Chondrocyte (in vitro differentiated cells): ENCODE measurements around the gene WASF2. TPM values are rescaled to one million over a fixed set of nuclear protein-coding genes. Genes with fewer than 3 reads are reported as not detected.

Experiments
- DNase-seq: peaks from one replicate; pipeline ENCODE4 v3.0.0; 2021; ENCODE audit warnings: mixed read lengths, low spot score
- H3K27ac Mint-ChIP-seq: one replicate; pipeline ENCODE4 v1.8.0; 2021; ENCODE audit warnings: mild to moderate bottlenecking, moderate library complexity, mixed read lengths; ENCODE audit not compliant: unreplicated experiment
- H3K27me3 Mint-ChIP-seq: 2 replicates; pipeline ENCODE4 v1.8.0; 2021; ENCODE audit warnings: low read depth, mixed read lengths
- H3K36me3 Mint-ChIP-seq: 2 replicates; pipeline ENCODE4 v1.8.0; 2021; ENCODE audit warnings: low read depth, mixed read lengths
- H3K4me1 Mint-ChIP-seq: 2 replicates; pipeline ENCODE4 v1.8.0; 2021; ENCODE audit warnings: low read depth, mild to moderate bottlenecking, mixed read lengths
- H3K4me3 Mint-ChIP-seq: one replicate; pipeline ENCODE4 v1.8.0; 2021; ENCODE audit warnings: mild to moderate bottlenecking, moderate library complexity, mixed read lengths; ENCODE audit not compliant: unreplicated experiment
- H3K9me3 Mint-ChIP-seq: 2 replicates; pipeline ENCODE4 v1.8.0; 2021; ENCODE audit warnings: low read depth, mixed read lengths
- total RNA-seq: library from RNA; stranded (reverse); gene quantifications from 3 replicates; pipeline ENCODE4 v1.2.1, GENCODE V29; 2021
- TF ChIP-seq, protein P1 (sequence below): fragments of 200-600 bp; sonication (generic); IDR thresholded peaks from 2 replicates; pipeline ENCODE4 v1.5.0; 2021; ENCODE audit warnings: antibody characterized with exemption, mild to moderate bottlenecking, moderate library complexity

The WASF2 gene
- total RNA-seq, 1 donor from 2014 or later, result 128 TPM

- Mint-ChIP-seq H3K9me3 (no peaks in the 10 kb centered on the region), H3K36me3 (no peaks in the 10 kb centered on the region), H3K4me3 (no peak within 1 kb of the TSS), H3K27me3 (peaks cover 15% of the 10 kb centered on the region), H3K4me1 (no peaks in the 10 kb centered on the region), H3K27ac (no peak within 1 kb of the TSS)
- TF ChIP-seq, protein P1, sequence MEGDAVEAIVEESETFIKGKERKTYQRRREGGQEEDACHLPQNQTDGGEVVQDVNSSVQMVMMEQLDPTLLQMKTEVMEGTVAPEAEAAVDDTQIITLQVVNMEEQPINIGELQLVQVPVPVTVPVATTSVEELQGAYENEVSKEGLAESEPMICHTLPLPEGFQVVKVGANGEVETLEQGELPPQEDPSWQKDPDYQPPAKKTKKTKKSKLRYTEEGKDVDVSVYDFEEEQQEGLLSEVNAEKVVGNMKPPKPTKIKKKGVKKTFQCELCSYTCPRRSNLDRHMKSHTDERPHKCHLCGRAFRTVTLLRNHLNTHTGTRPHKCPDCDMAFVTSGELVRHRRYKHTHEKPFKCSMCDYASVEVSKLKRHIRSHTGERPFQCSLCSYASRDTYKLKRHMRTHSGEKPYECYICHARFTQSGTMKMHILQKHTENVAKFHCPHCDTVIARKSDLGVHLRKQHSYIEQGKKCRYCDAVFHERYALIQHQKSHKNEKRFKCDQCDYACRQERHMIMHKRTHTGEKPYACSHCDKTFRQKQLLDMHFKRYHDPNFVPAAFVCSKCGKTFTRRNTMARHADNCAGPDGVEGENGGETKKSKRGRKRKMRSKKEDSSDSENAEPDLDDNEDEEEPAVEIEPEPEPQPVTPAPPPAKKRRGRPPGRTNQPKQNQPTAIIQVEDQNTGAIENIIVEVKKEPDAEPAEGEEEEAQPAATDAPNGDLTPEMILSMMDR, result no peak
- no peak for DNase-seq
These were observed 106.8 kb downstream of the WASF2 start, which contains the start of gene CD164L2 for GRCh38 chr1:27383039-27383605. Gene CD164L2, minus strand, starts transcription at chr1:27383333. Its CDS starts 94 bp downstream, at chr1:27383239.

DNA sequence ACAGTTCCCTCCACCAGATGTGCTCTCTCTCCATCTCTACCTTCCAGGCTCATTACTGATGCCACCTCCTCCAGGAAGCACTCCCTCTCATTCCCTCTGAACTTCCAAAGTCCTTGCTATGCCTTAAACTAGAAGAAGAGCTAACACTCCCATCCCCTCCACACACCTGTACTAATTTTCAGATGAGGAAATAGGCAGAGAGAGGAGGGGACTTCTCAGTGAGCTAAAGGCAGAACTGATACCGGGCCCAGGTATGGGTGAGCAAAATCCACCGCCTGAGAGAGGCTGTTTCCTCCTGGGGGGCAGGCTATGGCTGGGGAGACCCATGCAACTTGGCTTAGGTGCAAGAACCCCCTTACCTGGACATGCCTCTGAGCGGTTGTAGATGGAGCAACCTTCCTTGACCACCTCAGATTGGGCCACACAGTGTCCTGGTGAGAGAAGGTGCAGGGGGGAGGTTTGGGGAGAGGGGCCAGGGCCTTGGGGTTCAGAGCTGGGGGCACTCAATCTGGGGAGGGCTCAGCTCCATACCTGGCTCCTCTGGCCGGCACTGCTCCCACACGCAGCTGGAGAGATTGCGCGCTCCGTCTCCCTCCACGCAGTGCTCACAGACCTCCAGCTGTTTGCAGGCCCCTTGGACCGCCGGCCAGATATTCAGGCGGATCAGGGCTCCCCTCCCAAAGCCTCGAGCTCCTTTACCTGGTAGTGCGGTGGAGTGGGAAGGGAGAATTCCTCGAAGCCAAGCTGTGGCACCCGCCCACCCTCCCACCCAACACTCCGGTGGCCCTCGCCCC is 107.8 kb downstream of the WASF2 start:
- TF ChIP-seq, protein P1, result no peak
- no peak overlapping the region for H3K27ac Mint-ChIP-seq
- no peak overlapping the region for H3K4me3 Mint-ChIP-seq

GRCh38 chr1:27380766-27381733 is 108.9 kb downstream of the WASF2 start:
- TF ChIP-seq, protein P1, result no peak
- H3K27me3 Mint-ChIP-seq, result peaks cover 5% of the 10 kb centered on the region
- no peak for DNase-seq
- H3K4me3 Mint-ChIP-seq, result no peak overlapping the region
- H3K27ac Mint-ChIP-seq, result no peak overlapping the region
- no peaks in the 10 kb centered on the region for H3K9me3 Mint-ChIP-seq
- H3K36me3 Mint-ChIP-seq, result no peaks in the 10 kb centered on the region
- no peaks in the 10 kb centered on the region for H3K4me1 Mint-ChIP-seq

More for the DNA sequence above, 107.8 kb downstream of the WASF2 start:
- H3K4me1 Mint-ChIP-seq, result no peaks in the 10 kb centered on the region
- no peak for DNase-seq
- H3K9me3 Mint-ChIP-seq, result no peaks in the 10 kb centered on the region
- no peaks in the 10 kb centered on the region for H3K36me3 Mint-ChIP-seq
- H3K27me3 Mint-ChIP-seq, result peaks cover 15% of the 10 kb centered on the region

DNA sequence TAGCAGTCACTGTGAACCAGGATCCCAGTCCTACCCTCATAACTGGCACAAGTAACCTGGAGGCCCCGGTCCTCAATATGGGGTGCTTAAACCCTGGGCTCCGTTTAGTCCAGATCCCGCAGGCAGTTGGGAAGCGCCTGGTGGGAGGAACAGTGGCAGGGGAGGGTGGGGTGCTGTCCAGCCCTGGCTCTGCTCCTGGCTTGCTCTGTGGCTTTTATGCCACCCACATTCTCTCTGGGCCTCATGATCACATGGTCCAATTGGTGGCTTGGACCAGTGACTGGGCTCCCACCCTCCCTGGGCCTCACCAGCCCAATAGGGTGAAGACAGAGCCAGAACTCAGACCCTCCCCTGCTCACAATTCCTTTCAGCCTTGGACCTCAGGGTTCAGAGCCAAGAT is 109.7 kb downstream of the WASF2 start:
- Mint-ChIP-seq H3K27me3 (peaks cover 5% of the 10 kb centered on the region), H3K4me3 (no peak overlapping the region), H3K9me3 (no peaks in the 10 kb centered on the region), H3K27ac (no peak overlapping the region), H3K36me3 (no peaks in the 10 kb centered on the region), H3K4me1 (no peaks in the 10 kb centered on the region)
- DNase-seq, result no peak
- TF ChIP-seq, protein P1, result no peak
